WTC11 (cell line): ENCODE data around the gene OR2AG2. TPM values are rescaled to one million over a fixed set of nuclear protein-coding genes. Genes with fewer than 3 reads are reported as not detected.
A peak's percentile ranks its signal among the peaks of the same experiment; 100 is the strongest.

Experiments used
- ATAC-seq: fragments of 200-7000 bp; cut with Tn5 transposase; 2 replicates; pipeline ENCODE4 v1.10.0; 2021; ENCODE audit warnings: mild to moderate bottlenecking, moderate library complexity
- Bru-seq: library from RNA; stranded (reverse); fragments of 400-500 nt; gene quantifications from one replicate; lab custom pipeline; 2021; lab: Mats Ljungman, UMichigan
- CTCF ChIA-PET: fragments of 300-600 bp; sonication (Branson Sonifier 250); formaldehyde crosslinking; loops from one replicate; lab custom pipeline; 2021; ENCODE audit warnings: antibody characterized with exemption; lab: Charles Lee
- POLR2A ChIA-PET: fragments of 350-600 bp; sonication (Branson Sonifier 250); formaldehyde crosslinking; loops from one replicate; lab custom pipeline; 2021; ENCODE audit warnings: antibody characterized with exemption; lab: Charles Lee
- DNase-seq: peaks from one replicate; pipeline ENCODE4 v3.0.0; 2021; ENCODE audit warnings: low spot score
- H3K27ac Mint-ChIP-seq: 2 replicates; pipeline ENCODE4 v1.8.0; 2021; ENCODE audit warnings: mixed read lengths
- H3K27me3 Mint-ChIP-seq: 2 replicates; pipeline ENCODE4 v1.8.0; 2021; ENCODE audit warnings: low read depth, mild to moderate bottlenecking, moderate library complexity, mixed read lengths
- H3K36me3 Mint-ChIP-seq: 2 replicates; pipeline ENCODE4 v1.8.0; 2021; ENCODE audit warnings: mixed read lengths
- H3K4me1 Mint-ChIP-seq: 2 replicates; pipeline ENCODE4 v1.8.0; 2022; ENCODE audit warnings: mixed read lengths
- H3K4me3 Mint-ChIP-seq: 2 replicates; pipeline ENCODE4 v1.8.0; 2021; ENCODE audit warnings: mild to moderate bottlenecking, moderate library complexity, mixed read lengths
- H3K9me3 Mint-ChIP-seq: 2 replicates; pipeline ENCODE4 v1.8.0; 2021; ENCODE audit warnings: mixed read lengths
- E2F5 ChIP-seq: sonication (generic); formaldehyde crosslinking; IDR thresholded peaks from 2 replicates; pipeline ENCODE4 v1.8.1; 2022; ENCODE audit warnings: mild to moderate bottlenecking, moderate library complexity, missing genetic modification reagents
- ELF4 ChIP-seq: sonication (generic); formaldehyde crosslinking; IDR thresholded peaks from 2 replicates; pipeline ENCODE4 v1.8.1; 2022; ENCODE audit warnings: low read depth, mild to moderate bottlenecking, moderate library complexity, missing genetic modification reagents
- FOXP4 ChIP-seq: sonication (generic); formaldehyde crosslinking; IDR thresholded peaks from 2 replicates; pipeline ENCODE4 v1.8.0; 2022; ENCODE audit warnings: mild to moderate bottlenecking, missing genetic modification reagents
- GABPB1 ChIP-seq: sonication (generic); formaldehyde crosslinking; IDR thresholded peaks from 2 replicates; pipeline ENCODE4 v1.8.1; 2023; ENCODE audit warnings: mild to moderate bottlenecking, missing genetic modification reagents
- IRF1 ChIP-seq: sonication (generic); formaldehyde crosslinking; IDR thresholded peaks from 2 replicates; pipeline ENCODE4 v1.8.0; 2023; ENCODE audit warnings: missing genetic modification reagents
- IRF2 ChIP-seq: sonication (generic); formaldehyde crosslinking; IDR thresholded peaks from 2 replicates; pipeline ENCODE4 v1.8.0; 2022; ENCODE audit warnings: low read depth, missing genetic modification reagents, borderline replicate concordance
- JAZF1 ChIP-seq: fragments of 250-450 bp; sonication (Bioruptor Pico); IDR thresholded peaks from 2 replicates; pipeline ENCODE4 v1.9.0; 2021; ENCODE audit warnings: moderate library complexity, mild to moderate bottlenecking, inconsistent platforms
- KAT7 ChIP-seq: sonication (generic); formaldehyde crosslinking; IDR thresholded peaks from 2 replicates; pipeline ENCODE4 v1.8.1; 2023; ENCODE audit warnings: missing genetic modification reagents, mild to moderate bottlenecking, borderline replicate concordance
- MXD4 ChIP-seq: fragments of 250-450 bp; sonication (Bioruptor Pico); IDR thresholded peaks from 2 replicates; pipeline ENCODE4 v1.8.0; 2021; ENCODE audit warnings: mild to moderate bottlenecking, moderate library complexity, borderline replicate concordance
- MYBL2 ChIP-seq: sonication (generic); formaldehyde crosslinking; IDR thresholded peaks from 2 replicates; pipeline ENCODE4 v1.8.1; 2023; ENCODE audit warnings: mild to moderate bottlenecking, moderate library complexity, missing genetic modification reagents
- PRRX2 ChIP-seq: fragments of 250-450 bp; sonication (Bioruptor Pico); IDR thresholded peaks from 2 replicates; pipeline ENCODE4 v1.8.0; 2021; ENCODE audit warnings: mild to moderate bottlenecking
- SP1 ChIP-seq: sonication (generic); formaldehyde crosslinking; conservative IDR thresholded peaks from 2 replicates; pipeline ENCODE4 v1.8.1; 2022; ENCODE audit warnings: missing genetic modification reagents
- TEAD4 ChIP-seq: sonication (generic); formaldehyde crosslinking; IDR thresholded peaks from 2 replicates; pipeline ENCODE4 v1.8.0; 2022; ENCODE audit warnings: mild to moderate bottlenecking, missing genetic modification reagents
- ZBTB43 ChIP-seq: sonication (generic); formaldehyde crosslinking; IDR thresholded peaks from 2 replicates; pipeline ENCODE4 v1.8.1; 2023; ENCODE audit warnings: mild to moderate bottlenecking, missing genetic modification reagents
- ZNF232 ChIP-seq: sonication (generic); formaldehyde crosslinking; IDR thresholded peaks from 2 replicates; pipeline ENCODE4 v1.8.0; 2022; ENCODE audit warnings: mild to moderate bottlenecking, missing genetic modification reagents
- ZNF396 ChIP-seq: fragments of 250-450 bp; sonication (Bioruptor Pico); IDR thresholded peaks from 2 replicates; pipeline ENCODE4 v1.8.0; 2021; ENCODE audit warnings: mild to moderate bottlenecking, moderate library complexity, borderline replicate concordance
- ZNF423 ChIP-seq: fragments of 250-450 bp; sonication (Bioruptor Pico); IDR thresholded peaks from 2 replicates; pipeline ENCODE4 v2.1.2; 2022; ENCODE audit warnings: mild to moderate bottlenecking, moderate library complexity
- long read RNA-seq, 3 experiments: library from RNA in 1 of 3; library from capped mRNA in 1 of 3; library from polyadenylated mRNA in 1 of 3; unstranded in 2 of 3; stranded (forward) in 1 of 3; transcript quantifications; one replicate each; pipeline ENCODE4 v2.0.0, GENCODE V29; 2021
- total RNA-seq: library from RNA; stranded (reverse); gene quantifications from 3 replicates; pipeline ENCODE4 v1.2.3, GENCODE V29; 2021

The OR2AG2 gene
- total RNA-seq (0.09 to 0.21 TPM (median 0.17 TPM) in 3 replicates), Bru-seq, nascent RNA (percentile 34 among the genes with signal in this experiment)
- long read RNA-seq, experiment 1, result 0 reads
- long read RNA-seq, experiment 2, result 0 reads
- long read RNA-seq, experiment 3, result 0 reads

- Mint-ChIP-seq H3K4me3 (no peak within 1 kb of the TSS), H3K36me3 (no peaks in the 10 kb centered on the region), H3K9me3 (no peaks in the 10 kb centered on the region), H3K27ac (no peak within 1 kb of the TSS), H3K4me1 (no peaks in the 10 kb centered on the region), H3K27me3 (peaks cover 2% of the 10 kb centered on the region; the same call in 1 of the 2 replicates)
- ChIA-PET CTCF (interaction anchor here (1.0 to 2.4 kb wide), 2 partner anchors 15 to 17 kb away, joined by 3 to 17 read pairs; no protein-coding TSS in a partner anchor), POLR2A (no interaction called here)
- TF ChIP-seq GABPB1 (CRISPR knock-in tag), result no peak
- no peak for TF ChIP-seq SP1
- TF ChIP-seq FOXP4 (CRISPR knock-in tag), result no peak
- no peak for TF ChIP-seq ZNF232 (CRISPR knock-in tag)
- no peak for TF ChIP-seq ZBTB43 (CRISPR knock-in tag)
- TF ChIP-seq TEAD4 (CRISPR knock-in tag), result no peak
- no peak for TF ChIP-seq MXD4
- DNase-seq, result no peak
- no peak for ATAC-seq
These were observed at the start of gene OR2AG2 for GRCh38 chr11:6771926-6772893. Gene OR2AG2, minus strand, starts transcription at chr11:6771976. Its CDS starts 3,019 bp downstream, at chr11:6768957.

GRCh38 chr11:6818967-6819366, 47.2 kb upstream of the OR2AG2 start:
- ChIA-PET POLR2A (no interaction called here), CTCF (interaction anchor here (0.6 to 2.3 kb wide), 4 partner anchors 81 to 458 kb away, joined by 3 to 13 read pairs (median 10); partner anchors contain the start of genes NLRP14 and ZNF214)
- no peak for DNase-seq

More at GRCh38 chr11:6818967-6819366, 47.2 kb upstream of the OR2AG2 start:
- TF ChIP-seq IRF2 (CRISPR knock-in tag) (no peak), ZNF423 (CRISPR knock-in tag) (no peak), ELF4 (no peak), IRF1 (CRISPR knock-in tag) (no peak), FOXP4 (CRISPR knock-in tag) (no peak), PRRX2 (CRISPR knock-in tag) (no peak), MYBL2 (no peak), JAZF1 (CRISPR knock-in tag) (no peak), ZNF396 (CRISPR knock-in tag) (no peak), ZBTB43 (CRISPR knock-in tag) (no peak), ZNF232 (CRISPR knock-in tag) (no peak), KAT7 (no peak), E2F5 (CRISPR knock-in tag) (no peak)
- no peaks in the 10 kb centered on the region for H3K27me3 Mint-ChIP-seq
- no peaks in the 10 kb centered on the region for H3K36me3 Mint-ChIP-seq
- peaks cover 17% of the 10 kb centered on the region for H3K9me3 Mint-ChIP-seq
- no peak overlapping the region for H3K27ac Mint-ChIP-seq
- H3K4me3 Mint-ChIP-seq, result no peak overlapping the region
- H3K4me1 Mint-ChIP-seq, result peaks cover 4% of the 10 kb centered on the region
- no peak for ATAC-seq
